GM12801 (cell line): Measurements from ENCODE around the gene PRR23C.

ENCODE experiments used
- CTCF ChIP-seq: IDR thresholded peaks from one replicate; pipeline ENCODE4 v1.5.1; 2011; ENCODE audit warnings: control low read depth; ENCODE audit not compliant: insufficient read length; ENCODE audit errors: extremely low read depth

The PRR23C gene

DNA sequence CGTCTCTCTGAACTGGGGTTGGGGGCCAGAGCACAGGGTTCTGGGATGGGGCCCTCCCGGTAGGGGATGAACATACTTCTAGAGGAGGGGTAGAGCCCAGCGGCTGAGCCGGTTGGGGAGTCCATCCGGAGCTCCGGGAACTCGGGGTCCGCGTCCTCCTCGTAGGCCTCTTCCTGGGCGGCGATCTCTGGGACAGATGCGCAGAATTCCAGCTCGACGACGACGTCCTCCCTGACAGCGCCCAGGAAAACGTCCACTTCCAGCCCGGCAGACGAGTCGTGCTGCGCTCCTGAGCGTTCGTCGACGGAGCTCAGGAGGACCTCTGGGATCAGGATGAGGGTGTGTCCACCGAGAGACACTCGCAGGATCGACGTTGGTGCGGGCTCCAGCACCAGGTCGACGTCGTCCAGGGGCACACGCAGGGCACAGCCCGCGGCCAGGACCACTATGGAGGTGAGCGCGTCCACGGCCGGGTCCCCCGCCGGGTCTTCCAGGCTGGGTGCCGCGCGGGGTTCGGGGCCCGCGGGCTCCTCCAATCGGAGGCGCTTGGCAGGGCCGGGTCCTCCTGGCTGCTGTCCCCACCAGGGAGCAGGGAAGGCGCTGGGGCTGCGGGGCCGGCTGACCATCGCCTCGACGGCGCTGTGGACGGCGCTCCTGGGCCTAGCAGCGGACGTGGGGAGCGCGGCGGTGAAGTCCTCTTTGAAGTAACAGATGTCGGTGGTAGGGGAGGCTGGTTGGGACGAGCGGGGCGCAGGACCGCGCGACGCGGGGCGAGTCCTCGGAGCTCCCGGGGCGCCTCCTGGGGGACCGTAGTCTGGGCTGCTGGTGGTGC, 24.4 kb downstream of the PRR23C start:
- no peak for TF ChIP-seq CTCF

- TF ChIP-seq CTCF, result no peak
Measured at GRCh38 chr3:139016430-139017048, 28.2 kb downstream of the PRR23C start.

DNA sequence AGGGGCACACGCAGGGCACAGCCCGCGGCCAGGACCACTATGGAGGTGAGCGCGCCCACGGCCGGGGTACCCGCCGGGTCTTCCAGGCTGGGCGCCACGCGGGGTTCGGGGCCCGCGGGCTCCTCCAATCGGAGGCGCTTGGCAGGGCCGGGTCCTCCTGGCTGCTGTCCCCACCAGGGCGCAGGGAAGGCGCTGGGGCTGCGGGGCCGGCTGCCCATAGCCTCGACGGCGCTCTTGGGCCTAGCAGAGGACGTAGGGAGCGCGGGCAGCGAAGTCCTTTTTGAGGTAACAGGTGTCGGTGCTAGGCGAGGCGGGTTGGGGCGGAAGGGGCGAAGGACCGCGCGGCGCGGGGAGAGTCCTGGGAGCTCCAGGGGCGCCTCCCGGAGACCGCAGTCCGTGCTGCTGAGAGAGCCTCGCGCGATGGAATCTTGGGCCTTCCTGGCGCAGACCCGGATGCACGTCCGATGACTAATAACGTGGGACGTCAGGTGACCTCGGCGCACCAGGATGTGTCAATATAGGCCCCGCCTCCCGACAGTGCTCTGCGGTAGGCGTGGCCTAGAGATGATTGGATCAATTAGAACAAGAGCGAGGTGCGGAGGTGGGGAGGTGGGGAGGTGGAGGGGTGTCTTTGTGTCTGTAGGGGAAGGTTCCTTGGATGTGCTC, 38.5 kb downstream of the PRR23C start, which contains the start of gene PRR23A:
PRR23A (minus strand) TSS at position 218 of the 666 bp plus-strand sequence; CDS start at position 218, 0 bp downstream.
- no peak for TF ChIP-seq CTCF

DNA sequence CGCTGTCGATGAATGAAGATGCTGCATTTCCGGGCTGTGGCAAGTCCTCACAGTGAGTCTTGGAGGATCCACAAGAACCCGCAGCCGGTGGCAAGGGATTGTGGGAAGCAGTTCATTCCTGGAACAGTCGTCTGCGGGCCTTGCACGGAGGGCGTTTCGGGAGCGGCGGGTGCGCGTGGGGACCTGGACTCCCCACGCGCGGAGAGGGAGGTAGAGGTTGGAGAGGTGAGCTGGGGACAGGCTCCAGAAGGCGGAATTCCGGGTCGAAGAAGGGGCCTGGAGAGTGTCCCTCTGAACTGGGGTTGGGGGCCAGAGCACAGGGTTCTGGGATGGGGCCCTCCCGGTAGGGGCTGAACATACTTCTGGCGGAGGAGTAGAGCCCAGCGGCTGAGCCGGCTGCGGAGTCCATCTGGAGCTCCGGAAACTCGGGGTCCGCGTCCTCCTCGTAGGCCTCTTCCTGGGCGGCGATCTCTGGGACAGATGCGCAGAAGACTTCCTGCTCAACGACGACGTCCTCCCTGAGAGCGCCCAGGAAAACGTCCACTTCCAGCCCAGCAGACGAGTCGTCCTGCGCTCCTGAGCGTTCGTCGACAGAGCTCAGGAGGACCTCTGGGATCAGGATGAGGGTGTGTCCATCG, 39.2 kb downstream of the PRR23C start:
- TF ChIP-seq CTCF, result no peak

- TF ChIP-seq CTCF, result no peak
Measured at GRCh38 chr3:138995706-138996105, 49.0 kb downstream of the PRR23C start.
